ENCODE results near the gene ZSCAN32.

ZSCAN32 gene

DNA sequence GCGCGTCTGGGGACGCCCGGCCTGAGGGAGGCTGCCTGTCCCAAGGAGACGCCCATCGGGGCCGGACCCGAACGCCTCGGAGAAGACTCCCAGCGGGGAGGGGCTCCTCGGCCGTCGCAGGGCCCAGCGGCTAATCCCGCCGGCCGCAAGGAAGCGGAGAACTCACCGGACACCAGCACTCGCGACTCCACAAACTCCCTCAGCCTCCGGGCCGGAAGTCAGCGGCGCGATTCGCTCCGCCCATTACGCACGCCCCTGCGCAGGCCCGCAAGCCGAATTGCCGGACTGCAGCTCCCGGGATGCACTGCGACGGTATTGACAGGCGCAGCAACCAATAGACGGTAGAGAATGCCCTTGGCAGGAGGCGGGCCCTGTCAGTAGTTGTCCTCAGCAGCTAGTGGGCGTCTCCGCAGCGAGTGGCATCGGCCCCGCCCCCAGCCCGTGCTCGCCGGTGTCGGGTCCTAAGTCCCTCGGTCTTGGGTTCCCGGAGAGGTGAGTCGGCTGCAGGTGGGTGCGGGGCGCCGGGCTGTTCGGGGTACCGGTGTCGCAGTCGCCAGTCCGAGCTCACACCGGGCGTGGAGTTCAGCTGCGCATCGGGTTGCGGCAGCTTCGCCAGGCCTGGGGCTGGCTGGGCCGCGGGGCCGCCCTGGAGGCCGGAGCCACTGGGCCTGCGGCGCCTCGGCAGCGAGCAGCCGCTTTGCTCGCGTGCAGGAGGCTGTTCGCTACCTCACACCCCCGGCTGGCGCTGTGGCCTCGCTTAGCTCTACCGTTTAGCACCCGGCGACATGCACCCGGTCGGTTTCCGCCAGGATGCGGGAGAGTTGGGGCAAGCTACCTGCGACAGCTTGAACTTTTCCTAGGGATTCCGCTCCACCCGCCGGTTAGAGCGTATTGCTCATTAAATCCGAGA is at the start of gene ZSCAN32, which contains the start of gene ZNF174:
Gene ZSCAN32, minus strand, starts transcription at position 226 of the 910 bp plus-strand sequence. CDS start 3,447 bp downstream, outside the sequence.
Gene ZNF174, plus strand, starts transcription at position 437 of the 910 bp plus-strand sequence. CDS start 790 bp downstream, outside the sequence.
- peak; percentile 98 for DNase-seq

DNA sequence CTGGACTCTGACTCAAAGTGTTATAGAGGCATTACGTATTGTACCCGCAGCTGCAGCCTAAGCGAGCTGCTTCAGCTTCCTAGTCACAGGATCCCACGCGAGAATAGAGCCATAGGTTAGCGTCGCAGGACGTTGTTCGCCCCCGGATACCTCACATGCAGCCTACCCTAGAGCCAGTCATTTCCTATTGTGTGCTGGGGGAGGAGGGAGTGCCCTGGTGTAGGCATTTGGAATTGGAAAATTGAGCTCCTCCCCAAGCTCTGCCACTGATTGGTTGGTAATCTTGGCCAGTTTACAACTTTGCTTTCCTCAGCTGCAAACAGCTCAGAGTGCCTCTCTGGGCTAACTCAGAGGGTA is 43.2 kb upstream of the ZSCAN32 start:
- DNase-seq: no peak

GRCh38 chr16:3443108-3444031 is 42.6 kb upstream of the ZSCAN32 start, which contains the start of the genes NAA60 and ZNF597:
Gene NAA60 (plus strand): TSS chr16:3443680. CDS start chr16:3476228, 32,548 bp downstream.
Gene ZNF597 (minus strand): TSS chr16:3443504. CDS start chr16:3443153, 351 bp downstream.
- DNase-seq: peak; percentile 80

DNA sequence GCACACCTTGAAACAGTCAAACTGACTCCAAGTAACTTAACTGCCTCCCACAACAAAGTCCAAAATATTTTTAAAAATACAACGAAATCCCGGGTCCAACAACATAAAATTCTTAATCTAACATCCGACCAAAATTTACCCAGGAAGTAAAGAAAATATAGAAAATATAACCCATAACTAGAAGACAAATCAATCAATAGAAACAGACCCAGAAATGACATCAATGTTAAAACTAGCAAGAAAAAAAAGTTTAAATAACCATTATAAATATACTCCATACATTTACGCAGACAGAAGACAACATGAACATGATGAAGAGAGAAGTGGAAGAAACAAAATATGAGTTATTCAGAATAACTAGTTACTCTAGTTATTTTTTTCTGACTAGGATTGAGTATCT is 38.8 kb upstream of the ZSCAN32 start:
- no peak for DNase-seq

DNA sequence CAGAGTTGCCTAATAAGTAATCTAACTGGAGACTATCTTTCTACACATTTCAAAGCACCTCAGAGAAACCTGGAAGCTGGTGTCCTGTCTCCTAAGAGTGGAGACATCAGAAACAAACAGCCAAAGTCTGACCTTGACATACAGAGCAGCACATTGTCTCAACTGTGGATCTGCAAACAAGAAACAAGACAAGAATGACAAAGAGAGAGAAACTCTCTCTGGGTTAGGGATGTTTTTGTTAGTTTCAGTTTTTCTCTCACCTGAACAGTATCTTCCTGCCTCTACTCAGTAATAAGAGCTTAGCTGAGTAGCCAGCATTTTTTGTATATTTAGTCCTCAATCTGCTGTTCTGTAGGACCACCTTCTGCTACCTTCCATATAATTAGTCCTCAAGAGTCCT is 33.6 kb upstream of the ZSCAN32 start:
- no peak for DNase-seq

GRCh38 chr16:3431779-3432219 is 31.0 kb upstream of the ZSCAN32 start:
- peak; percentile 47 for DNase-seq

DNA sequence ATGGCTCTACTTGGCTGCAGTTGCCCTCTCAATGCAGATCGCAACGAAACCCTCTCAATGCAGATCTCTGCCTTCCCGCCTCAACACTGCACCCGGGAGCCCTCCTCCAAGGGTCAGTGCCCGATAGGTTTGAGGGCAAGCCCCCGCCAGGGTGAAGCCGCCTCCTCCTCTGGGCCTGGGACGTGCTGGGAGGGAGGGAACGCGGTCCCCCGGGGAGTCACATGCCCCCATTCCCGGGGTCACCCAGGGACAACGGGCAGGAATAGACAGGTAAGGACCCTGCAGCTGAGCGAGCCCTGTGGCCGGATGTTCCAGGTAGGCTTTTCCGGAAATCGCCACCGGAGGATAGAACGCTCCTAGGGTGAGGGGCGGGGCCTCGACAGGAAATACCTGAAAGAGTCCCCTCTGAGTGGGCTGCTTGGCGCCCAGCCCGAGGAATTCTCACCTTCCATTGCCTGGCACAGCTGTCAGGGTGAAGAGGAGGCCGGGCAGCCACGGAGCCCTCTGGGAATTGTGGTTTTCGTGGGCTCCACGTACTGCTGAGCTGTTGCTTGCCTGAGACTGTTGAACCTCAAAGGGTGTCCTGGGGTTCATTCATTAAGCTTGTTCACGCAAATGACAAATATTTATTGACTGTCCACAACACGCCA is 13.1 kb upstream of the ZSCAN32 start:
- DNase-seq: no peak

DNA sequence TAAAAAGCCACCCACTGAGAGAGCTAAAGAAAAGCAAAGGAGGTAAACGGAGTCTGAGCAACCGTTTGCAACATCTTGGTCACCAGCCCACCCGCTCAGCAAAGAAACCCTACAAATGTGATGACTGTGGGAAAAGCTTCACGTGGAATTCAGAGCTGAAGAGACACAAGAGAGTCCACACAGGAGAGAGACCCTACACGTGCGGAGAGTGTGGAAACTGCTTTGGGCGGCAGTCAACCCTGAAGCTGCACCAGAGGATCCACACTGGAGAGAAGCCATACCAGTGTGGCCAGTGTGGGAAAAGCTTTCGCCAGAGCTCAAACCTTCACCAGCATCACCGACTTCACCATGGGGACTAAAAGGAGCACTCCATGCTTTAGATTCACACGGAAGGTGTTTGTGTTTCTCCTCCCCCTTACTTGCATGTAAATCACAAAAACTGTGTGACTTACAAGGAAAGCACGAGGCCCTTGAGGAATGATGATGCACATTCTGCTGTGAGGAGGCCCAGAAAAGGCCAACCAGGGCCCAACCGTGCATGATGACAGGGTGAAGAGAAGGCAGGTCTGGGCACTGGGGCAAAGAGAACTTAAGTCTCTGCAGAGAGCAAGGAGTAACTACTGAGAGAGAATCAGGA is 7.9 kb upstream of the ZSCAN32 start:
- DNase-seq: no peak

DNA sequence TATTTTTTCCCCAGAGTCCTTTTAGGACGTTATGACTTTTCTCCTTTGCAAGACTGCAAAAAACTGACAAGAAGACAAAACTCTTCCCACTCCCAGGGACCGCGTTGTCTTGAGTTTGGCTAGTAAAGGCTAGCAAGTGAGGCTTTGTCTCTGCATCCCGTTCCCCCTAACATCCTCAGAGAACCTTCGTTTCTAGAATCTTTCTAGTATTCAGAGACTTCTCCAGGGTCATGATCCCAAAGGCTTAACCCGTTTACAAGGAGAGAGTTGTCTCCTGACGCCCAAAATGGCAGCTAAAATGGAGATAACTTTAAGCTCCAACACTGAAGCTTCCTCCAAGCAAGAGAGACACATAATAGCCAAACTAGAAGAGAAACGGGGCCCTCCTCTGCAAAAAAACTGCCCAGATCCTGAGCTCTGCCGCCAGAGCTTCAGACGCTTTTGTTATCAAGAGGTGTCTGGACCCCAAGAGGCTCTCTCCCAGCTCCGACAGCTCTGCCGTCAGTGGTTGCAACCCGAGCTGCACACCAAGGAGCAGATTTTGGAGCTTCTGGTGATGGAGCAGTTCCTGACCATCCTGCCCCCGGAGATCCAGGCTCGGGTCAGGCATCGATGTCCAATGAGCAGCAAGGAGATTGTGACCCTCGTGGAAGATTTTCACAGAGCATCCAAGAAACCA is 1.1 kb upstream of the ZSCAN32 start:
- no peak for DNase-seq

DNA sequence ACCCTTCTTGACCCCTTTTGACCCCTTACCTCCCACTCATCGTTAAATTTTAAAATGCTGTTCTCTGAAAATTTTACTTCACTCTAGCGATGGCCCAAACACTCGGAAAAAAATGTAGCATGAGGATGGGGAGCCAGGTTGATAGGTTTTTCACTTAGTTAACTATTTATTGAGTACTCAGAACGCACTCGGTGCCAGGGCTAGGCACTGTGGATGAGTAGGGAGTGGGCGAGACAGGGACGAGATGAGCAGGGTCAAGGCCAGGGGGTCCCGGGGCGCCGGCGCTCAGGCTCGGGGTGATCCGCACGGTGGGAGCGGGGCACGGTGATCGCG is 392 bp downstream of the ZSCAN32 start:
- no peak for DNase-seq

DNA sequence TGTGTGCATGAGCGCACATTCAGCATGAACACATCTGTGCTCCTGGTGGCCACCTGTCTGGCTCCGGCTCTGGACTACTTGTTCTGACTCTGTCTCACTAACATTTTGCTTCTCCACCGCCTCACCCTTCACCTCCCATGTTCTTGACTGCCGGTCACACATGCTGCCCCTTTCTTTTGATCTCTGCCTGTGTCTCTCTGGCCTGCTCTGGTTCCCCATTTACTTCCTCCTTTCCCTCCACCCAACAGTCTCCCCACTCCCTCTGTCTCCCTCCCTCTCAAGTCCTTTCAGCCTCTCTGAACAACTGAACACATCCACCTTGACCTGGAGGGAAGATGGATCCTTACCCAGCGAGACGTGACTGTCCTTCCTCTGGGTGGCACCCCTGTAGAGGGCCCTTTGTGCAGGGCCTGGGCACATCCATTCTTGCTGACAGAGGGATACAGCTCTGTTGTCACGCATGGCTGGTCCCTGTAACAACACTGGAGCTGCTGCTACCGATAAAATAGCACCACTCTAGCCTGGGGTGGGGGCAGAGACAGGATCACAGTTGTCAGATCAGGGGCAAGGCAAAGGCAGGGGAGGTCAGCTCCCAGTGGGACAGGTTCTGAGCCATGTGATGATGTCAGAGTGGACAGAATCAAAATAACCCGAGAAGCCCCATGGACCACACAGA is 11.0 kb downstream of the ZSCAN32 start:
- no peak for DNase-seq

DNA sequence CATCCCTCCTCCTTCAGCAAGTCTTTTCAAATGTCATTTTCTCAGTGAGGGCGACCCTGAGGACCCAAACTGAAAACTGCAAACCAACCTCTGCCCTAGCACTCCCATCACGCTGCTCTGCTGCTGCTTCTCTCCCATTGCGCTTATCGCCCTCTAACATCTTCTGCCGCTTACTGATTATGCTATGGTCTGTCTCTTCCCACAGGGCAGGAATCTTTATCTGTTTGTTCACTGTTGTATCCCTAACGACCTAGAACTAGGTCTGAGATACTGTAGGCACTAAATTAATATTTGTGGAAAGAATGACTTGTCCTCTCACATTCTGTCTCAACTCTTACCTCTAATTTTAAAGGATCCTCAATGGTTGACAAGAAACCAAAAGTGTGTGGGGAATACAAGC is 12.5 kb downstream of the ZSCAN32 start:
- no peak for DNase-seq

DNA sequence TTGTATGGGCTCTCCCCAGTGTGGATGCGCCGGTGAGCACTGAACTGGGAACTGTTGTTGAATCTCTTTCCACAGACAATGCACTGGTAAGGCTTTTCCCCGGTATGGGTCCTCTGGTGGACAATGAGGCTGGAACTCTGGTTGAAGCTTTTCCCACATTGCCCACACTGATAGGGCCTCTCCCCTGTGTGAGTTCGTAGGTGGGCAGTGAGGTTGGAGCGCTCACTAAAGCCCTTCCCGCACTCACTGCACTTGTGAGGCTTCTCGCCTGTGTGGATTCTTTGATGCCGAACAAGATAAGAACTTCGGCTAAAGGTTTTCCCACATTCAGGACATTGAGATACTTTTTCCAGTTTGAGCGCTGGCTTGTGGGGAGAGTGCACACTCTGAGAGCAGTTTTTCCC is 17.8 kb downstream of the ZSCAN32 start:
- no peak for DNase-seq

DNA sequence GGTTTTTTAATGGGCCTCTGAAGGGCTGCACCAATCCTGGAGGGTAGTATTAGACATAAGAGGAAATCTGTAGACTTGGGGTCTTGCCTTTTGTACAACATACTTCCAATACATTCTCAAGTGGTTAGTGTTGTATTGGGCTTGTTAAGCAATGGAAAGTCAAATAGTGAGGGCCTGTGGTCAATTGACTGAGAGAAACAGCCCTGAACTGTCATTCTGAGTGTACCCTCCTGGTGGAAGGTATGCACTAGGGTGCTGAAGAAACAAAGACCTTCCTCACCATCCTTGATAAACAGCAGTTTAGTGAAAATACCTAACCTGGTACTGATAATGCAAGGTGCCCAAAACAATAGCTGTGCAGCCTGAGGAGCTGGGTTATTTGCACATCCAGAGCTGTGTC is 22.9 kb downstream of the ZSCAN32 start:
- no peak for DNase-seq

DNA sequence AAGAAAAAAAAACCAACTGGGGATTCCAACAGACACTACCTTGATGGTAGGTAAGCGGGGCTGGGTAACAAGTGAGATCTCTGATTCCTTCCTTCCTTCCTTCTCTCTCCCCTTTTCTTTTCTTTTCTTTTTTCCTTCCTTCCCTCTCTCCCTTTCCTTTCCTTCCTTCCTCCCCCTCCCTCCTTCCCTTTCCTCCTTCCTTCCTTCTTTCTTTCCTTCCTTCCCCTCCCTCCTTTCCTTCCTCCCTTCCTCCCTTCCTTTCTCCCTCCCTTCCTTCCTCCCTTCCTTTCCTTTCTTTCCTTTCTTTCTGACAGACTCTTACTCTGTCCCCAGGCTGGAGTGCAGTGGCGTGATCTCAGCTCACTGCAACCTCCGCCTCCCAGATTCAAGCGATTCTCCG is 25.1 kb downstream of the ZSCAN32 start:
- DNase-seq: no peak

DNA sequence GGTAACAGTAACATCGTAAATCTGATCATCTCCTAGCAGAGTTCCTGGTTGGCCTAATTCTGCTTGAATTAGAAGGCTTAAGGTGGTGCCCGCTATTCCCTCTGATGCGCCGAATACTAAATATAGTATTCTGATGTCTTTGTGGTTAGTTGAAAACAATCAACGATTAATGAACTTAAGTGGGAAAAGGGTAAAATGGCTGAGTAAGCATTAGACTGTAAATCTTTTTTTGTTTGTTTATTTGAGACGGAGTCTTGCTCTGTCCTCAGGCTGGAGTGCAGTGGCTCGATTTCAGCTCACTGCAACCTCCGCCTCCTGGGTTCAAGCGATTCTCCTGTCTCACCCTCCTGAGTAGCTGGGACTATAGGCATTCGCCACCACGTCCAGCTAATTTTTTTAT is 31.7 kb downstream of the ZSCAN32 start:
- no peak for DNase-seq

- peak; percentile 86 for DNase-seq
These were observed 35.9 kb downstream of the ZSCAN32 start for GRCh38 chr16:3364774-3365427.

DNA sequence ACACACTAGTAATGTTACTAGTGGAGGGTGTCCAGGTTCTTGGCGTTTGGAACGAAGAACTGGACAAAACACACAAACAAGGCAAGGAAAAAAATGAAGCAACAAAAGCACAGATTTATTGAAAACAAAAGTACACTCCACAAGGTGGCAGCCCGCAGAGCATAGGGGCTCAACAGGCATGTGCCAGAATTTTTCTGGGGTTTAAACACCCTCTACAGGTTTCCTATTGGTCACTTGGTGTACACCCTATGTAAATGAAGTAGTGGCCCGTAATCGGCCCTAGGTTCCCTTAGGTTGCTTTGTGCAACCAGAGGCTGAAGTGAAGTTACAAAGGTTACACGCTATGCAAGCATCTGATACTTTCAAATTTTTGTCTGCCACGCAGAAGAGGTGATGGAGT is 37.0 kb downstream of the ZSCAN32 start:
- no peak for DNase-seq

- DNase-seq: no peak
These were observed 37.9 kb downstream of the ZSCAN32 start for GRCh38 chr16:3362931-3363330.

- no peak for DNase-seq
These were observed 41.9 kb downstream of the ZSCAN32 start for GRCh38 chr16:3358871-3359270.

- DNase-seq: no peak
These were observed 44.7 kb downstream of the ZSCAN32 start for GRCh38 chr16:3356118-3356517.

All from CD4-positive, alpha-beta T cell treated with Interleukin-6 for 4 hours (primary cell).